ENCODE data around the gene EYA4.

The EYA4 gene

DNA sequence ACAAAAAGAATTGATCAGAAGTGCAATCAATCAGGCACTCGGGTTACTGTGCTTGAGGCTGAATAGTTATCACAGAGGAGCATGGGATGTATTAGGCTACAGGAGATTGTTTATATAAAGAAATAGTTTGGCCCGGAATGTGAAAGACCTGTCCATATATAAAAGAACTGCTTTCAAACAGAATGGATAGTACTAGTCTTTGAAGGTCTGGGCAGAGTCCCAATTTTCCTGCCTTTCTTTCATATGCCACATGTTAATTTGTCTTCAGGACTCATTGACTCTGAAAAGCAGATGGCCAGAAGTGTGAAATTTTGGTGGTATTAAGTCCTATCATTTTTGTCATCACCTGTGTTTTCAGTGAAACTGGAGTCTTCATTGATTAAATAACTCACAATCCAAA, 314.5 kb downstream of the EYA4 start:
- TF ChIP-seq, protein P1, sequence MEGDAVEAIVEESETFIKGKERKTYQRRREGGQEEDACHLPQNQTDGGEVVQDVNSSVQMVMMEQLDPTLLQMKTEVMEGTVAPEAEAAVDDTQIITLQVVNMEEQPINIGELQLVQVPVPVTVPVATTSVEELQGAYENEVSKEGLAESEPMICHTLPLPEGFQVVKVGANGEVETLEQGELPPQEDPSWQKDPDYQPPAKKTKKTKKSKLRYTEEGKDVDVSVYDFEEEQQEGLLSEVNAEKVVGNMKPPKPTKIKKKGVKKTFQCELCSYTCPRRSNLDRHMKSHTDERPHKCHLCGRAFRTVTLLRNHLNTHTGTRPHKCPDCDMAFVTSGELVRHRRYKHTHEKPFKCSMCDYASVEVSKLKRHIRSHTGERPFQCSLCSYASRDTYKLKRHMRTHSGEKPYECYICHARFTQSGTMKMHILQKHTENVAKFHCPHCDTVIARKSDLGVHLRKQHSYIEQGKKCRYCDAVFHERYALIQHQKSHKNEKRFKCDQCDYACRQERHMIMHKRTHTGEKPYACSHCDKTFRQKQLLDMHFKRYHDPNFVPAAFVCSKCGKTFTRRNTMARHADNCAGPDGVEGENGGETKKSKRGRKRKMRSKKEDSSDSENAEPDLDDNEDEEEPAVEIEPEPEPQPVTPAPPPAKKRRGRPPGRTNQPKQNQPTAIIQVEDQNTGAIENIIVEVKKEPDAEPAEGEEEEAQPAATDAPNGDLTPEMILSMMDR (IDR thresholded peaks at IDR 0.05; ENCODE audit: low read depth, low read length), result no peak
- TF ChIP-seq, protein P2, sequence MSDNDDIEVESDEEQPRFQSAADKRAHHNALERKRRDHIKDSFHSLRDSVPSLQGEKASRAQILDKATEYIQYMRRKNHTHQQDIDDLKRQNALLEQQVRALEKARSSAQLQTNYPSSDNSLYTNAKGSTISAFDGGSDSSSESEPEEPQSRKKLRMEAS (IDR thresholded peaks at IDR 0.05; ENCODE audit: low read depth, low read length), result no peak
- H3K4me3 ChIP-seq (ENCODE audit: low read depth, low read length), result no peak overlapping the region

DNA sequence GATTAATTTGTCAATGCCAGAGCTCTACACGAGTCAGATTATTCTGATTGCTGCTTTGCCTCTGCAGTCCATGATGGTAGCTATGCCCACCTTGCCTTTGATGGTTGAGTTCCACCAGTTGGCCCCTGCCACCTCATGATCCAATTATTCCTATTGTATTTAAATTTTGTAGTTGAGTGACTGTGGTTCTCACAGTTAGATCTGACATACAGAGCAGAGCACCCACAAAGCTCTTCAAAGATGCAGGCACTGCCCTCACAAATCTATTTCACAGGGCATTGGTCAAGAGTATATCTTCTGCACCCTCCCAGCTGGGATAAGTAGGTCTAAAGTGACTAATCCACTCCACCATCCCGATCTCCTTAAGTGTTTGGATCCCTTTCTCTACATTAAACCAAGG, 318.8 kb downstream of the EYA4 start:
- no peak overlapping the region for H3K4me3 ChIP-seq (ENCODE audit: low read depth, low read length)
- TF ChIP-seq MYC (IDR thresholded peaks at IDR 0.05; ENCODE audit: low read depth, low read length) (no peak), POLR2A (IDR thresholded peaks at IDR 0.05; ENCODE audit: extremely low read depth, insufficient read length) (no peak)
- TF ChIP-seq, protein P1 (IDR thresholded peaks at IDR 0.05; ENCODE audit: low read depth, low read length), result no peak
- TF ChIP-seq, protein P2 (IDR thresholded peaks at IDR 0.05; ENCODE audit: low read depth, low read length), result no peak
- no peak for DNase-seq (ENCODE audit: low read depth)

More for the DNA sequence above, 314.5 kb downstream of the EYA4 start:
- DNase-seq (ENCODE audit: low read depth), result no peak

DNA sequence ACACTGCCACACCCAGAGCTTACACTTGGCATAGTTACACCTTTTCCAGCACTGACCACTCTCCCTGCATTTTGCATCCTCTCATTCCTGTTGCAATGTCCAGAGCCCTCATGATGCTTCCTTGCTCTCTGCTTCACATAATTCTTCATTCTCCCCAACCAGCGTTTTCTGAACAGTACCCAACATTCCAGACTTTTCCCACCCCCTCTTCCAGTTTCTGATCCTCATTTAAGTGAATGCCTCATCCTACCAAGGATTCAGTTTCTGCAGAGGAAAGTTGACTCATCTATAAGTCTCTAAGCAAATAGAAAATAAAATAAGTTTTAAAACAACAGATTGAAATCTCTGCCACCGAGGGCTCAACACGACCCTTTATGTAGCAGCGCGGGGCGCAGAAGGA, 326.5 kb downstream of the EYA4 start:
- DNase-seq (ENCODE audit: low read depth), result no peak
- TF ChIP-seq POLR2A (IDR thresholded peaks at IDR 0.05; ENCODE audit: extremely low read depth, insufficient read length) (no peak), MYC (IDR thresholded peaks at IDR 0.05; ENCODE audit: low read depth, low read length) (no peak)
- TF ChIP-seq, protein P1 (IDR thresholded peaks at IDR 0.05; ENCODE audit: low read depth, low read length), result no peak
- TF ChIP-seq, protein P2 (IDR thresholded peaks at IDR 0.05; ENCODE audit: low read depth, low read length), result no peak
- H3K4me3 ChIP-seq (ENCODE audit: low read depth, low read length), result no peak overlapping the region

DNA sequence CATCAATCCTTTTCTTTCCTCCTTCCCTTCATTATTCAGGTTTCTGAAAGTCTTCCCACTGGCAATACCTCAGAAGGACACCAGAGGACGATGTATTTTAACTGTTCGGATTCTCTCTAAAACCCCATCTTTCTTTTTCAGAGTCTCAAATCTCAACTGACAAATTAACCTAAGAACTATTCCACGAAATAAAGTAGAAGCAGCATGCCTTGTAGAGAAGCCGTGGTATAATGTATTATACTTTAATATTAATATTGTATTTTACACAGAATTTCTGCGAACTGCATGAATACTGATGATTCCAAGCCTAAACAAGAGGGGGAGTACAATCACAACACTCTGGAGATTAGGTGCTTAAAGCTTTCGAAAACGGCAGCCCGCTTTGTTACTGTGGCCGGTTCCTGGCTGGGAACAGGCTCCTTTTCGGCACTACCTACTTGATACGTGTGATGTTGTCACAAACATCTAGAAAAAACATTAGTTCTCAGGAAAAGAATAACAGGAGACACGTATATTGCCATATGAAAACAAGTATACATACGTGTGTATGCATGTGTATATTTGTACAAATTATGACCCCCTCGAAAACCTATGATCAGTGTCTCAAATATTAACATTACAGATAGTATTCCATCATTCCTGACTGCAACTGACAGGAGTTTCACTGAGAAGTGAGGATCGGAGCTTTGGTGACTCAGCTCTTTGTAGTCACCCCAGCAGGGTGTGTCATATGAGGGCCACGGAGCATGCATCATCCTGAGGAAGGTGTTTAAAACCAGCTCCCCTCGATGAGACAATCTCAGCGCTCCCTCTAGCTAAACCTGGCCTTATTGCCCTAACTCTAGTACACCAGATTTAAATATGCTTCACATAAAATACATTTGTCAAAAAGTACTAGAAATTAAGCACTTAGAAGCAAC, 328.1 kb downstream of the EYA4 start:
- DNase-seq (ENCODE audit: low read depth), result peak; percentile 25
- H3K4me3 ChIP-seq (ENCODE audit: low read depth, low read length), result no peak overlapping the region
- TF ChIP-seq, protein P1 (IDR thresholded peaks at IDR 0.05; ENCODE audit: low read depth, low read length), result peak; percentile 75
- TF ChIP-seq POLR2A (IDR thresholded peaks at IDR 0.05; ENCODE audit: extremely low read depth, insufficient read length) (no peak), MYC (IDR thresholded peaks at IDR 0.05; ENCODE audit: low read depth, low read length) (no peak)
- TF ChIP-seq, protein P2 (IDR thresholded peaks at IDR 0.05; ENCODE audit: low read depth, low read length), result no peak

DNA sequence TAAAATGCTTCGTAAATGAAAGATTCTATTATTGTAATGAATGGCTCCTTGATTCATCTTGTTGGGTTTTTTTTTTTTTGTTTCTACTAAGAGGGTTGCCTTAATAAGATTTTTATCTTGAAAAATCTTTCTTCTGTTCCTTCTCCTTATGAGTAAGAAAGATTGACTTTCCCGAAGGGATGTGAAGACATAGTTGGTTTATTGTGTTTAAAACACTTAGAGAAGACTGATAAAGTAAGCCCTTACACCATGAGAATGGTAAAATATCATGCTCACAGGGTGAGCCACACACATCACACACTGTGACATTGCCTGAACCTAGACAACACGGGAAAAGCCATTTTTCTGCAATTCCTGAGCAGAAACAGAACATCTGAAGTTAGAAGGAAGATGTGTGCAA, 330.5 kb downstream of the EYA4 start:
- no peak for DNase-seq (ENCODE audit: low read depth)
- H3K4me3 ChIP-seq (ENCODE audit: low read depth, low read length), result no peak overlapping the region

More for the DNA sequence above, 330.5 kb downstream of the EYA4 start:
- TF ChIP-seq MYC (IDR thresholded peaks at IDR 0.05; ENCODE audit: low read depth, low read length), result no peak
- TF ChIP-seq, protein P2 (IDR thresholded peaks at IDR 0.05; ENCODE audit: low read depth, low read length), result no peak
- TF ChIP-seq POLR2A (IDR thresholded peaks at IDR 0.05; ENCODE audit: extremely low read depth, insufficient read length), result no peak
- TF ChIP-seq, protein P1 (IDR thresholded peaks at IDR 0.05; ENCODE audit: low read depth, low read length), result no peak
